HCT116 (cell line): ENCODE results near the gene JPH3. TPM values are rescaled to one million over a fixed set of nuclear protein-coding genes. Genes with fewer than 3 reads are reported as not detected.

Experiments used
- ATAC-seq: fragments of 200-7000 bp; cut with Tn5 transposase; 2 replicates; pipeline ENCODE4 v1.9.1; 2020; ENCODE audit warnings: mild to moderate bottlenecking, moderate library complexity
- BruUV-seq: library from RNA; stranded (reverse); fragments of 400-500 nt; replicated peaks from 2 replicates; lab custom pipeline; 2021; lab: Mats Ljungman, UMichigan
- CTCF ChIA-PET: fragments of 300-600 bp; sonication (Branson Sonifier 250); formaldehyde crosslinking; loops from one replicate; lab custom pipeline; 2021; ENCODE audit warnings: antibody characterized with exemption; lab: Charles Lee
- POLR2A ChIA-PET: fragments of 300-600, 350-600 bp; sonication (Branson Sonifier 250); formaldehyde crosslinking; loops from one replicate; lab custom pipeline; 2021; ENCODE audit warnings: antibody characterized with exemption; lab: Charles Lee
- RAD21 ChIA-PET, 2 experiments: fragments of 300-600 bp; sonication (Branson Sonifier 250); formaldehyde crosslinking; loops; one replicate each; lab custom pipeline; 2023; ENCODE audit warnings: low total read pairs in 2 of 2; ENCODE audit not compliant: uncharacterized antibody in 2 of 2, unreplicated experiment in 2 of 2, low non-redundant PET in 1 of 2; lab: Charles Lee
- DNase-seq: peaks from one replicate; pipeline ENCODE4 v3.0.0-alpha.2; 2010; ENCODE audit warnings: low read depth, low spot score
- H2AFZ ChIP-seq: fragments of 200-600 bp; shearing (Covaris generic), sonication (generic); 2 replicates; pipeline ENCODE4 v1.6.1; 2017; ENCODE audit warnings: low read depth, mixed run types, mixed read lengths, antibody characterized with exemption, low read length; ENCODE audit not compliant: poor library complexity, severe bottlenecking
- H3K27ac ChIP-seq: 2 replicates; pipeline ENCODE4 v1.5.1; 2012; ENCODE audit warnings: low read depth, low read length
- H3K27me3 ChIP-seq: fragments of 200-600 bp; sonication (generic); 2 replicates; pipeline ENCODE4 v1.6.1; 2016; ENCODE audit warnings: mixed run types, low read length, mixed read lengths; ENCODE audit not compliant: insufficient read depth
- H3K36me3 ChIP-seq, 2 experiments: fragments of 200-500 bp in 1 of 2; fragments of 200-600 bp in 1 of 2; sonication (Bioruptor generic) in 1 of 2; sonication (generic) in 1 of 2; 2 replicates each; pipeline versions ENCODE4 v1.5.1 to v1.6.1; 2014 to 2016; ENCODE audit warnings: low read length in 2 of 2, inconsistent platforms in 1 of 2, mixed read lengths in 1 of 2, mixed run types in 1 of 2; ENCODE audit not compliant: insufficient read depth in 2 of 2, control insufficient read depth in 1 of 2
- H3K4me1 ChIP-seq, 2 experiments: fragments of 200-600 bp in 1 of 2; sonication (generic) in 1 of 2; 2 replicates each; pipeline versions ENCODE4 v1.5.1 to v1.6.1; 2012 to 2017; ENCODE audit warnings: low read length in 2 of 2, inconsistent platforms in 1 of 2, mild to moderate bottlenecking in 1 of 2, mixed read lengths in 1 of 2, mixed run types in 1 of 2, moderate library complexity in 1 of 2; ENCODE audit not compliant: insufficient read depth in 2 of 2, control insufficient read depth in 1 of 2
- H3K4me2 ChIP-seq: fragments of 200-600 bp; sonication (generic); 2 replicates; pipeline ENCODE4 v1.6.1; 2017; ENCODE audit warnings: mixed run types, low read length, mixed read lengths
- H3K4me3 ChIP-seq, 2 experiments: fragments of 200-600 bp in 1 of 2; sonication (generic) in 1 of 2; replicated peaks in 1 of 2; 2 replicates each; pipeline ENCODE4 v1.5.1; 2011 to 2016; ENCODE audit warnings: low read length in 2 of 2, control low read depth in 1 of 2, low read depth in 1 of 2, mild to moderate bottlenecking in 1 of 2, mixed read lengths in 1 of 2, mixed run types in 1 of 2
- H3K79me2 ChIP-seq: fragments of 200-600 bp; sonication (generic); 2 replicates; pipeline ENCODE4 v1.6.1; 2017; ENCODE audit warnings: mild to moderate bottlenecking, mixed run types, low read length, moderate library complexity, mixed read lengths; ENCODE audit not compliant: insufficient read depth
- H3K9ac ChIP-seq: fragments of 200-600 bp; sonication (generic); 2 replicates; pipeline ENCODE4 v1.6.1; 2016; ENCODE audit warnings: low read length, mixed read lengths
- H3K9me2 ChIP-seq: fragments of 200-600 bp; sonication (generic), shearing (Covaris generic); 2 replicates; pipeline ENCODE4 v1.6.1; 2017; ENCODE audit warnings: mixed run types, mild to moderate bottlenecking, moderate library complexity; ENCODE audit not compliant: insufficient read depth
- H3K9me3 ChIP-seq, 2 experiments: fragments of 200-500 bp in 1 of 2; fragments of 200-600 bp in 1 of 2; sonication (Bioruptor generic) in 1 of 2; sonication (generic) in 1 of 2; 2 replicates each; pipeline ENCODE4 v1.6.1; 2014 to 2017; ENCODE audit warnings: low read length in 2 of 2, mixed read lengths in 2 of 2, inconsistent platforms in 1 of 2, low read depth in 1 of 2, mild to moderate bottlenecking in 1 of 2, mixed run types in 1 of 2, moderate library complexity in 1 of 2; ENCODE audit not compliant: control insufficient read depth in 1 of 2, insufficient read depth in 1 of 2
- H4K20me1 ChIP-seq: fragments of 200-600 bp; sonication (generic), shearing (Covaris generic); 2 replicates; pipeline ENCODE4 v1.6.1; 2017; ENCODE audit warnings: mixed run types, mild to moderate bottlenecking, moderate library complexity; ENCODE audit not compliant: insufficient read depth
- CBX3 ChIP-seq: IDR thresholded peaks from 2 replicates; pipeline ENCODE4 v1.6.1; 2012; ENCODE audit warnings: low read depth
- CEBPB ChIP-seq: IDR thresholded peaks from 2 replicates; pipeline ENCODE4 v1.6.1; 2012; ENCODE audit warnings: low read depth
- EGR1 ChIP-seq: IDR thresholded peaks from 2 replicates; pipeline ENCODE4 v1.6.1; 2012; ENCODE audit warnings: low read depth
- EZH2 ChIP-seq: fragments of 200-600 bp; sonication (generic); IDR thresholded peaks from 2 replicates; pipeline ENCODE4 v1.6.1; 2017; ENCODE audit warnings: antibody characterized with exemption, mixed run types
- EZH2phosphoT487 ChIP-seq: fragments of 200-600 bp; IDR thresholded peaks from 2 replicates; pipeline ENCODE4 v1.6.1; 2018; ENCODE audit warnings: antibody characterized with exemption, borderline replicate concordance
- FOSL1 ChIP-seq: IDR thresholded peaks from 2 replicates; pipeline ENCODE4 v1.6.1; 2012; ENCODE audit warnings: low read depth
- JUND ChIP-seq: IDR thresholded peaks from 2 replicates; pipeline ENCODE4 v1.6.1; 2012
- POLR2A ChIP-seq: IDR thresholded peaks from 2 replicates; pipeline ENCODE4 v1.7.0; 2011; ENCODE audit warnings: borderline replicate concordance; ENCODE audit not compliant: insufficient read depth, insufficient read length; ENCODE audit errors: extremely low read depth
- REST ChIP-seq: IDR thresholded peaks from 2 replicates; pipeline ENCODE4 v1.6.1; 2012; ENCODE audit warnings: low read depth
- SIN3A ChIP-seq: IDR thresholded peaks from 2 replicates; pipeline ENCODE4 v1.6.1; 2012; ENCODE audit warnings: low read depth
- SP1 ChIP-seq: IDR thresholded peaks from 2 replicates; pipeline ENCODE4 v1.6.1; 2012; ENCODE audit warnings: low read depth
- SRF ChIP-seq: IDR thresholded peaks from 2 replicates; pipeline ENCODE4 v1.6.1; 2012; ENCODE audit warnings: low read depth
- TCF7L2 ChIP-seq: IDR thresholded peaks from 2 replicates; pipeline ENCODE4 v1.7.0; 2011; ENCODE audit warnings: borderline replicate concordance, inconsistent platforms; ENCODE audit not compliant: insufficient read depth, insufficient read length; ENCODE audit errors: extremely low read depth
- YY1 ChIP-seq: IDR thresholded peaks from 2 replicates; pipeline ENCODE4 v1.6.1; 2011; ENCODE audit warnings: low read length, low read depth, moderate library complexity, mild to moderate bottlenecking; ENCODE audit not compliant: insufficient replicate concordance; ENCODE audit errors: extremely low read depth
- ZBTB33 ChIP-seq: IDR thresholded peaks from 2 replicates; pipeline ENCODE4 v1.6.1; 2011; ENCODE audit warnings: mild to moderate bottlenecking, low read length, moderate library complexity; ENCODE audit not compliant: insufficient replicate concordance; ENCODE audit errors: extremely low read depth
- intact Hi-C: fragments of 100-400 bp; cut with micrococcal nuclease; formaldehyde crosslinking; loops from 2 replicates; pipeline ENCODE4 v1.10.0; 2022
- total RNA-seq: library from RNA; stranded (reverse); gene quantifications from one replicate; pipeline ENCODE4 v1.2.1, GENCODE V29; 2021; ENCODE audit not compliant: unreplicated experiment
- TF ChIP-seq, protein P1 (sequence below): IDR thresholded peaks from 2 replicates; pipeline ENCODE4 v1.6.1; 2012

The JPH3 gene
- total RNA-seq, 1 experiment from 2014 or later: 0.10 TPM

- DNase-seq: no peak
- no peaks in the 10 kb centered on the region for H3K9me3 ChIP-seq
- H3K9me2 ChIP-seq: no peaks in the 10 kb centered on the region
- H3K4me3 ChIP-seq: no peak overlapping the region
- H3K36me3 ChIP-seq: no peaks in the 10 kb centered on the region
- H3K79me2 ChIP-seq: no peaks in the 10 kb centered on the region
- RAD21 ChIA-PET: no interaction called here
- CTCF ChIA-PET: no interaction called here
- H3K27ac ChIP-seq: no peak overlapping the region
- intact Hi-C loops: no loop called here
- no peak overlapping the region for H3K4me2 ChIP-seq
- peaks cover 0 to 8% of the 10 kb centered on the region in 2 experiments; a peak in 2 of 4 replicates for H3K4me1 ChIP-seq
- no peak for TF ChIP-seq SP1
- TF ChIP-seq POLR2A: no peak
- TF ChIP-seq FOSL1: no peak
- TF ChIP-seq TCF7L2: no peak
- TF ChIP-seq EZH2phosphoT487: no peak
- no peak for TF ChIP-seq SRF
- TF ChIP-seq JUND: no peak
- TF ChIP-seq, protein P1, sequence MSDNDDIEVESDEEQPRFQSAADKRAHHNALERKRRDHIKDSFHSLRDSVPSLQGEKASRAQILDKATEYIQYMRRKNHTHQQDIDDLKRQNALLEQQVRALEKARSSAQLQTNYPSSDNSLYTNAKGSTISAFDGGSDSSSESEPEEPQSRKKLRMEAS: no peak
- no peak for TF ChIP-seq EGR1
- TF ChIP-seq CEBPB: no peak
- TF ChIP-seq, all 23 proteins: peak for 0
- Histone ChIP-seq H4K20me1 (no peaks in the 10 kb centered on the region), H3K9ac (no peak overlapping the region), H3K27me3 (peaks cover 3% of the 10 kb centered on the region; the same call in 1 of the 2 replicates), H2AFZ (no peak overlapping the region)
- POLR2A ChIA-PET: no interaction called here
- ATAC-seq: no peak
- BruUV-seq: no TSS peak
These were observed 52.5 kb downstream of the JPH3 start for GRCh38 chr16:87654826-87655225.

DNA sequence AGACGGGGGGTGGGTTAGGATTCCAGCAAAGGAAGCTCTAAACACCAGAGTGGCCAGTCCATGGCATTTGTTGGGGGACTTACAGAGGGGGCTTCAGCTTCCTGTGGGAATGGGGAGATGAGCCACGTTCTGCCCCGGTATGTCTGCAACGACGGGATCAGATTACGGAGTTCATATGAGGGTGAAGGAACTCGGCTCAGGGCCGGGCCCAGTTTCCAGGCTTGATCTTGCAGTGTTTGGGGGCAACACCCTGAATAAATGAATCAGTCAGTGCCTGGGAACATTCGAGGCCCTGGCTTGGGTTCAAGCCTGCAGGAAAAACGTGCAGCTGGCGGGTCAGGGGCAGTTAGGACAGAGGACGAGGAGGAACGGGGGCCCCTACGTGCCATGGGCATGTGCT, 54.0 kb downstream of the JPH3 start:
- no peak overlapping the region for H3K4me2 ChIP-seq
- BruUV-seq: no TSS peak
- intact Hi-C loops: no loop called here
- no peak for ATAC-seq
- no peak overlapping the region for H3K9ac ChIP-seq
- no peak for DNase-seq
- no peak overlapping the region for H3K27ac ChIP-seq
- ChIA-PET CTCF (interaction anchor here (1.2 kb wide), 1 partner anchor 20 kb away, joined by 5 read pairs; no protein-coding TSS in a partner anchor), POLR2A (no interaction called here), RAD21 (no interaction called here)
- no peaks in the 10 kb centered on the region for H3K79me2 ChIP-seq
- H3K4me1 ChIP-seq: peaks cover 0 to 8% of the 10 kb centered on the region in 2 experiments; a peak in 2 of 4 replicates
- H3K27me3 ChIP-seq: peaks cover 9% of the 10 kb centered on the region; the same call in 1 of the 2 replicates
- no peaks in the 10 kb centered on the region for H4K20me1 ChIP-seq
- no peak overlapping the region for H3K4me3 ChIP-seq
- no peaks in the 10 kb centered on the region for H3K9me3 ChIP-seq
- no peaks in the 10 kb centered on the region for H3K36me3 ChIP-seq
- no peaks in the 10 kb centered on the region for H3K9me2 ChIP-seq
- H2AFZ ChIP-seq: no peak overlapping the region
- TF ChIP-seq REST (no peak), EZH2 (no peak), SIN3A (no peak), EZH2phosphoT487 (no peak), TCF7L2 (no peak), YY1 (no peak), ZBTB33 (no peak), FOSL1 (no peak), SP1 (no peak), CEBPB (no peak), CBX3 (no peak)
- TF ChIP-seq, protein P1: no peak
